Right lobe of liver (tissue), 4 donors: ENCODE results near the gene PTEN.

Experiments used
- POLR2A ChIP-seq: fragments of 450-650 bp; IDR thresholded peaks from one replicate; pipeline ENCODE4 v1.6.1; 2017; ENCODE audit warnings: antibody characterized with exemption, mild to moderate bottlenecking
- TF ChIP-seq, protein P1 (sequence below), 4 donors: fragments of 200-600 bp in 3 of 4; fragments of 450-650 bp in 1 of 4; IDR thresholded peaks; one replicate each; pipeline versions ENCODE4 v1.5.1 to v1.8.0; 2016 to 2022; ENCODE audit warnings: antibody characterized with exemption in 4 of 4, mild to moderate bottlenecking in 2 of 4
- donor health status: DM: no; HTN: no; CAD: no.
- donor health status: DM: no; HTN: no; CAD: no.
- donor health status: DM: no; HTN: yes; CAD: no.

- TF ChIP-seq, protein P1, sequence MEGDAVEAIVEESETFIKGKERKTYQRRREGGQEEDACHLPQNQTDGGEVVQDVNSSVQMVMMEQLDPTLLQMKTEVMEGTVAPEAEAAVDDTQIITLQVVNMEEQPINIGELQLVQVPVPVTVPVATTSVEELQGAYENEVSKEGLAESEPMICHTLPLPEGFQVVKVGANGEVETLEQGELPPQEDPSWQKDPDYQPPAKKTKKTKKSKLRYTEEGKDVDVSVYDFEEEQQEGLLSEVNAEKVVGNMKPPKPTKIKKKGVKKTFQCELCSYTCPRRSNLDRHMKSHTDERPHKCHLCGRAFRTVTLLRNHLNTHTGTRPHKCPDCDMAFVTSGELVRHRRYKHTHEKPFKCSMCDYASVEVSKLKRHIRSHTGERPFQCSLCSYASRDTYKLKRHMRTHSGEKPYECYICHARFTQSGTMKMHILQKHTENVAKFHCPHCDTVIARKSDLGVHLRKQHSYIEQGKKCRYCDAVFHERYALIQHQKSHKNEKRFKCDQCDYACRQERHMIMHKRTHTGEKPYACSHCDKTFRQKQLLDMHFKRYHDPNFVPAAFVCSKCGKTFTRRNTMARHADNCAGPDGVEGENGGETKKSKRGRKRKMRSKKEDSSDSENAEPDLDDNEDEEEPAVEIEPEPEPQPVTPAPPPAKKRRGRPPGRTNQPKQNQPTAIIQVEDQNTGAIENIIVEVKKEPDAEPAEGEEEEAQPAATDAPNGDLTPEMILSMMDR (IDR thresholded peaks at IDR 0.05): no peak
- TF ChIP-seq POLR2A: no peak
These were observed 112.8 kb downstream of the PTEN start for GRCh38 chr10:87976101-87976743.
